DMS114 treated with DMSO at 0.1 percent for 48 hours (cell line): ENCODE data around the gene PSMB8.
"Not testable (repeated sequence)": the region's sequence is repeated elsewhere in the genome, so short reads cannot be mapped to it uniquely, and the experiment has no call there.

Experiments
- DNase-seq: peaks from one replicate; lab custom pipeline; 2025; ENCODE audit not compliant: unreplicated experiment; lab: John Stamatoyannopoulos, UW

The PSMB8 gene

GRCh38 chr6:32843979-32844838 is at the start of gene PSMB8:
Gene PSMB8 (minus strand): TSS chr6:32844047. CDS start chr6:32843996, 51 bp downstream.
- peak; percentile 93 for DNase-seq

- no peak for DNase-seq
Measured at GRCh38 chr6:32890831-32891230, 47.0 kb upstream of the PSMB8 start.

- DNase-seq, result no peak
Measured at GRCh38 chr6:32889533-32889932, 45.7 kb upstream of the PSMB8 start.

- DNase-seq, result no peak
Measured at GRCh38 chr6:32888576-32888975, 44.7 kb upstream of the PSMB8 start.

- no peak for DNase-seq
Measured at GRCh38 chr6:32887616-32888015, 43.8 kb upstream of the PSMB8 start.

- DNase-seq, result no peak
Measured at GRCh38 chr6:32886681-32887383, 43.0 kb upstream of the PSMB8 start.

- DNase-seq, result peak; percentile 79
Measured at GRCh38 chr6:32885698-32886286, 41.9 kb upstream of the PSMB8 start.

- DNase-seq, result no peak
Measured at GRCh38 chr6:32883789-32884188, 39.9 kb upstream of the PSMB8 start.

GRCh38 chr6:32882879-32883250 is 39.0 kb upstream of the PSMB8 start:
- no peak for DNase-seq

GRCh38 chr6:32880962-32881361 is 37.1 kb upstream of the PSMB8 start:
- not testable (repeated sequence) for DNase-seq

- DNase-seq, result no peak
Measured at GRCh38 chr6:32879691-32880090, 35.8 kb upstream of the PSMB8 start.

GRCh38 chr6:32876603-32877002 is 32.8 kb upstream of the PSMB8 start:
- no peak for DNase-seq

GRCh38 chr6:32873947-32874346 is 30.1 kb upstream of the PSMB8 start:
- DNase-seq, result not testable (repeated sequence)

- DNase-seq, result peak; percentile 77
Measured at GRCh38 chr6:32868257-32868788, 24.5 kb upstream of the PSMB8 start.

GRCh38 chr6:32867554-32868256 is 23.9 kb upstream of the PSMB8 start:
- DNase-seq, result no peak

GRCh38 chr6:32867022-32867477 is 23.2 kb upstream of the PSMB8 start:
- no peak for DNase-seq

- no peak for DNase-seq
Measured at GRCh38 chr6:32865724-32866443, 22.0 kb upstream of the PSMB8 start.

- no peak for DNase-seq
Measured at GRCh38 chr6:32862725-32863124, 18.9 kb upstream of the PSMB8 start.

- no peak for DNase-seq
Measured at GRCh38 chr6:32860674-32861073, 16.8 kb upstream of the PSMB8 start.

- no peak for DNase-seq
Measured at GRCh38 chr6:32858194-32858593, 14.3 kb upstream of the PSMB8 start.
